Measurements from ENCODE around the gene ARHGAP24. TPM values are rescaled to one million over a fixed set of nuclear protein-coding genes. Genes with fewer than 3 reads are reported as not detected.

Gene ARHGAP24
- total and polyA plus RNA-seq, 4 donors, result 1.8 to 15.2 (median 3.3) TPM

DNA sequence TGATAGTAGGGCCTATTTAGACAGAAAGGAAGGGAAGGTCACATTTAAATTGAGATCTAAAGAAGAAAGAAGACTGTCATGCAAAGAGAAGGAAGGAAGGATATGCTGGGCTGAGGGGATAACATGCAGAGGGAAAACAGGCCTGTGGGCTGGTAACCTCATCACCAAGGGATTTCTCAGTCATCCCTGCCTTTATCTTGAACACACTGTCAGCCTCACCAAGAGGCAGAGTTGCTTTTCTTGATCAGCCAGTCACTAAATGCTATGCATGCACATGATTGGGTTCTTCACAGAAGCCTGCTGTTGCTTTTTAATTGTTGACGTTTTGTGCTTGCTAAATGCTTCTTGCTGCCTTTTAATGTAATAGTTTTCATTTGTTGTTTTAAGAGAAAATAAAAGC lies 113.0 kb downstream of the ARHGAP24 start (continued):
- no peak for TF ChIP-seq REST (IDR thresholded peaks at IDR 0.05)

- 89% methylated on average over 3 of the region's 3 CpGs for WGBS
Measured at GRCh38 chr4:85591406-85592098, 116.6 kb downstream of the ARHGAP24 start.

GRCh38 chr4:85595098-85595775 lies 120.3 kb downstream of the ARHGAP24 start:
- H3K4me3 ChIP-seq (ENCODE audit: low read depth in 1 of 3, low read length in 3 of 3), result no peak overlapping the region
- no peak overlapping the region for H3K9ac ChIP-seq (ENCODE audit: low read depth in 1 of 2, low read length in 2 of 2)
- no peaks in the 10 kb centered on the region for H3K4me1 ChIP-seq (ENCODE audit: control insufficient read depth in 4 of 4, insufficient read depth in 4 of 4, low read length in 3 of 4)
- no peaks in the 10 kb centered on the region for H3K9me3 ChIP-seq (ENCODE audit: control insufficient read depth in 4 of 4, low read length in 3 of 4)
- no peak overlapping the region for H3K27ac ChIP-seq (ENCODE audit: low read depth in 1 of 2, low read length in 2 of 2)
- H3K27me3 ChIP-seq (ENCODE audit: control insufficient read depth in 4 of 4, insufficient read depth in 4 of 4, low read length in 3 of 4), result no peaks in the 10 kb centered on the region
- WGBS, result 58% methylated on average over 6 of the region's 6 CpGs
- no peaks in the 10 kb centered on the region for H3K36me3 ChIP-seq (ENCODE audit: control insufficient read depth in 4 of 4, insufficient read depth in 3 of 4, low read depth in 1 of 4, low read length in 3 of 4)
- TF ChIP-seq HNF4A (conservative IDR thresholded peaks at IDR 0.05) (no peak), RAD21 (IDR thresholded peaks at IDR 0.05) (no peak), YY1 (IDR thresholded peaks at IDR 0.05) (no peak), GABPA (IDR thresholded peaks at IDR 0.05 in 1 of 2, conservative IDR thresholded peaks at IDR 0.05 in 1 of 2) (no peak), FOXA2 (IDR thresholded peaks at IDR 0.05) (no peak), EGR1 (IDR thresholded peaks at IDR 0.05; ENCODE audit: low read depth in 2 of 2) (no peak), HNF4G (IDR thresholded peaks at IDR 0.05) (no peak), TAF1 (conservative IDR thresholded peaks at IDR 0.05) (no peak), FOXA1 (IDR thresholded peaks at IDR 0.05) (no peak), MAX (IDR thresholded peaks at IDR 0.05) (no peak), RXRA (IDR thresholded peaks at IDR 0.05) (no peak), NR2F2 (IDR thresholded peaks at IDR 0.05) (no peak), JUND (IDR thresholded peaks at IDR 0.05) (no peak), REST (IDR thresholded peaks at IDR 0.05) (no peak)
- TF ChIP-seq, protein P1, sequence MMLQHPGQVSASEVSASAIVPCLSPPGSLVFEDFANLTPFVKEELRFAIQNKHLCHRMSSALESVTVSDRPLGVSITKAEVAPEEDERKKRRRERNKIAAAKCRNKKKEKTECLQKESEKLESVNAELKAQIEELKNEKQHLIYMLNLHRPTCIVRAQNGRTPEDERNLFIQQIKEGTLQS (IDR thresholded peaks at IDR 0.05), result no peak
- DNase-seq (ENCODE audit: low spot score), result no peak

More at GRCh38 chr4:85591406-85592098, 116.6 kb downstream of the ARHGAP24 start:
- no peak overlapping the region for H3K4me3 ChIP-seq (ENCODE audit: low read depth in 1 of 3, low read length in 3 of 3)
- no peaks in the 10 kb centered on the region for H3K27me3 ChIP-seq (ENCODE audit: control insufficient read depth in 4 of 4, insufficient read depth in 4 of 4, low read length in 3 of 4)
- H3K27ac ChIP-seq (ENCODE audit: low read depth in 1 of 2, low read length in 2 of 2), result no peak overlapping the region
- no peak overlapping the region for H3K9ac ChIP-seq (ENCODE audit: low read depth in 1 of 2, low read length in 2 of 2)
- H3K9me3 ChIP-seq (ENCODE audit: control insufficient read depth in 4 of 4, low read length in 3 of 4), result no peaks in the 10 kb centered on the region
- no peak for TF ChIP-seq NR2F2 (IDR thresholded peaks at IDR 0.05)
- TF ChIP-seq FOXA2 (IDR thresholded peaks at IDR 0.05), result no peak
- no peak for TF ChIP-seq RXRA (IDR thresholded peaks at IDR 0.05)
- no peak for TF ChIP-seq HNF4A (conservative IDR thresholded peaks at IDR 0.05)
- TF ChIP-seq YY1 (IDR thresholded peaks at IDR 0.05), result no peak
- TF ChIP-seq, protein P2, sequence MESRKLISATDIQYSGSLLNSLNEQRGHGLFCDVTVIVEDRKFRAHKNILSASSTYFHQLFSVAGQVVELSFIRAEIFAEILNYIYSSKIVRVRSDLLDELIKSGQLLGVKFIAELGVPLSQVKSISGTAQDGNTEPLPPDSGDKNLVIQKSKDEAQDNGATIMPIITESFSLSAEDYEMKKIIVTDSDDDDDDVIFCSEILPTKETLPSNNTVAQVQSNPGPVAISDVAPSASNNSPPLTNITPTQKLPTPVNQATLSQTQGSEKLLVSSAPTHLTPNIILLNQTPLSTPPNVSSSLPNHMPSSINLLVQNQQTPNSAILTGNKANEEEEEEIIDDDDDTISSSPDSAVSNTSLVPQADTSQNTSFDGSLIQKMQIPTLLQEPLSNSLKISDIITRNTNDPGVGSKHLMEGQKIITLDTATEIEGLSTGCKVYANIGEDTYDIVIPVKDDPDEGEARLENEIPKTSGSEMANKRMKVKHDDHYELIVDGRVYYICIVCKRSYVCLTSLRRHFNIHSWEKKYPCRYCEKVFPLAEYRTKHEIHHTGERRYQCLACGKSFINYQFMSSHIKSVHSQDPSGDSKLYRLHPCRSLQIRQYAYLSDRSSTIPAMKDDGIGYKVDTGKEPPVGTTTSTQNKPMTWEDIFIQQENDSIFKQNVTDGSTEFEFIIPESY (IDR thresholded peaks at IDR 0.05), result no peak
- H3K4me1 ChIP-seq (ENCODE audit: control insufficient read depth in 4 of 4, insufficient read depth in 4 of 4, low read length in 3 of 4), result no peaks in the 10 kb centered on the region
- no peaks in the 10 kb centered on the region for H3K36me3 ChIP-seq (ENCODE audit: control insufficient read depth in 4 of 4, insufficient read depth in 3 of 4, low read depth in 1 of 4, low read length in 3 of 4)
- no peak for DNase-seq (ENCODE audit: low spot score)

Data from liver (tissue), 9 donors.